GM18868 (cell line): ENCODE data around the gene PLXNA4.
"Not testable (repeated sequence)": the region's sequence is repeated elsewhere in the genome, so short reads cannot be mapped to it uniquely, and the experiment has no call there.

Source experiments
- ATAC-seq: cut with Tn5 transposase; IDR thresholded peaks from one replicate; pipeline ENCODE4 v1.9.1; 2021; ENCODE audit warnings: mild to moderate bottlenecking, moderate library complexity; ENCODE audit not compliant: unreplicated experiment

Gene PLXNA4

DNA sequence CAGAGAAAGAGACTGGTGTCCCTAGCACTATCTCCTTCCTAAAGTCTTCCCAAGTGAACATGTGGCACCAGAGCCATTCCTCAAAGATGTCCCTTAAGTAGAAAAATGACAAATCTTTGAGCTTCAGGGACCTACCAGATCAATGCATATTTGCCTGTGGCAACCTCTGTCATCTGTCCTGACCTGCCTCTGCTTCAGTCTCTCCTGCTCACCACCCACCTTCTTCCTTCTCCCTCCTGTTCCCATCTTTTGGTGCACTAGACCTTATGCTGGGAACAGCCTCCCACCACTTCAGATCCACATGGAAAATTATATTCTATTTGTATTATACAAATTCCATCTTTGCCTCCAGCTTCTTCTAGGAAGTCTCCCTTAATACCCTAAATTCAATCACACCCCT, 386.4 kb downstream of the PLXNA4 start:
- ATAC-seq = no peak

DNA sequence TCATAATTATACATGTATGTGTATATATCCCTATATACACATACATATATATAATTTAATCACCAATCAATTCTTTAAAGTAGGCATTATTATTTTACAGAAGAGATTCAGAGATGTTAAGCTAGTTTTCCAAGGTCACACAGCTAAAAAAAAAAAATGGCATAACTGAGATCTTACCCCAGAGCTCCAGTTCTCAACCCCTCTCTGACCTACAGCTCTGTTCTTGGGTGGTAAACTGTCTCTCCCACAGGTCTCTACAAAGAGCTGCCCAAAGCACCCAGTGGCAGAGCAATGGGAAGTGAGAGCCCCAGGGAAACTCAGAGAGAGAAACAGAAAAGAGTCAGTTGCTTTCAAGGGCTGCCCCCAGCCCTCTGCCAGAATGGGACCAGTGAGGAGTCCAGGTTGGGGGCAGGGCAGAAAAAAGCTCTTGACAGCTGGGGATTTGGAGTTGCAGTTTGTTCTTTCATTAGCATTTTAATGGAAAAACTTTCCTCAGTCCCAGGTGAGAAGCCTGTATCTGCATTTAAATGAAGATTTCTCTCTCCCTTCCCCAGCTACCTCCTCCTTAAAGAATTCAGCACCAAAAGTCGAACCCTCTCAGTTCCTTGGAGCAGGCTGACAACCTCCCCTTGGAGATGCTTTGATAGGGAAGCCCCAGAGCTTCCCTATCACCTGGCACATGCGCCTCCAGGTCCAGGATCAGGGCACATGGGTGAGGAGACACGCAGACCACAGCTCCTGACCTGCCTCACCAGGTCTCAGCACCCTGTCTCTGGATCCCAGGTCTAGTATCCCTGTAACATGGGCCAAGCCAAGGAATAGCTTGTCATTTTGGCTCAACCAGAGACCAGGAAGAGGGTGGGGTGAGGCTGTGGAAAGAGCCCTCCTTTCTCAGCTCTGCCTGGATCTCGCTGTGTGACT, 388.1 kb downstream of the PLXNA4 start:
- no peak for ATAC-seq

DNA sequence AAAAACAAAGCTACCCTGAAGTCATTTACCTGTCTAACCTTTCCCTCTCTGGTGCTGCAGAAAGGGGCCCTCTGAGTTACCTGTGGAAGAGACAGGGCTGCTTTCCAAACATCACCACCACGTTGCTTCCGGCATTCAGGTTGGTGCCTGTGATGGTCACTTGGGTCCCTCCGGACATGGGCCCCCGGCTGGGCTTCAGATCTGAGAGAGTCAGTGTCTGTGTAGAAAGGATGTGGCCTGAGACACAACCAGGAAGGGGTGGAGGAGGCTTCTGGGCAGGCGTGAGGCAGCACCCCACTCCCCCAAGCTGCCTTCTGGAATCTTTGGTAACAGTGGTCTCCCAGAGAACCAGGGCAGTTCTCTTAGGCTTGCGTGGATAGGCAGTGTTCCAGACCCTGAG, 388.9 kb downstream of the PLXNA4 start:
- no peak for ATAC-seq

GRCh38 chr7:132185150-132185549, 391.1 kb downstream of the PLXNA4 start:
- no peak for ATAC-seq

DNA sequence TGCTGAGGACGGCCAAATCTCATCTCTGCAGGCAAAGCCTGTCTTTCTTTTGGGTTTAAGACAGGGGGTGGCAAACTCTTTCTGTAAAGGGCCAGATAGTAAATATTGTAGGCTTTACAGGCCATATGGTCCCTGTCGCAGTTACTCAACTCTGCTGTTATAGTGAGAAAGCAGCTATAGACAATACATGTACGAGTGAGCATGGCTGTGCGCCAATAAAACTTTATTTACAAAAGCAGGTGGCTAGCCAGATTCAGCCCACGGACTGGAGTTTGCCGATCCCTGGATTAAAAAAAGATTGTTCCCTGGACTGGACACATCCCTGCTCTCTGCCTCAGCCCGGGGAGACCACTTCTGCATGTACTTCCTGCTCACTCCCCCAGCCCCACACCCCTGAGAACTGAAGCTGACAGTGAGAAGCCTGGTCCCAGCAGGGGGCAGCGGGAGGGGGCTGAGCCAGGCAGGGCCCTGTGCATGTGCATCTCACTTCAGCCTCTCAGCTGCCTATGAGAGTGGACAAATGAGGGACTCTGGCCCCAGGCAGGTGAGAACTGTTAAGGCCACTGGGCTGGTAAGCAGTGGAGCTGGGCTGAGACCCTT, 392.4 kb downstream of the PLXNA4 start:
- no peak for ATAC-seq

DNA sequence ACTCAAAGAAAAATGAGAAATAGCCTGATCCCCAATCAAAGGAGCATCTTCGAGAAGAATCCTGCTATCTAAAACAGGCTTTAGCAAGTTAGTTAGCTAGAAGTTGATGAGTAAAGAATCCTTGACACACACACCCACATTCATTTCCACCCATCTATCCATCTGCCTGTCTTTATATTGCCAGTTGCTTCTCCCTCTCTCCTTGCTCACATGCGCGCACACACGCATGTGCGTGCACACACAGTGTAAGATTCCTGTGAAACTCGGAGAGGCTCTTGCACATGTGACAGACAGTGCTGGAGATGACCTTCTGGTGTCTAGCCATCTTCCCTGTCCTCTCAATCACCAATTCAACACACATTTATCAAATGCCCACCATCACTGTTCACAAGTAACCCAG, 393.3 kb downstream of the PLXNA4 start:
- ATAC-seq = no peak

DNA sequence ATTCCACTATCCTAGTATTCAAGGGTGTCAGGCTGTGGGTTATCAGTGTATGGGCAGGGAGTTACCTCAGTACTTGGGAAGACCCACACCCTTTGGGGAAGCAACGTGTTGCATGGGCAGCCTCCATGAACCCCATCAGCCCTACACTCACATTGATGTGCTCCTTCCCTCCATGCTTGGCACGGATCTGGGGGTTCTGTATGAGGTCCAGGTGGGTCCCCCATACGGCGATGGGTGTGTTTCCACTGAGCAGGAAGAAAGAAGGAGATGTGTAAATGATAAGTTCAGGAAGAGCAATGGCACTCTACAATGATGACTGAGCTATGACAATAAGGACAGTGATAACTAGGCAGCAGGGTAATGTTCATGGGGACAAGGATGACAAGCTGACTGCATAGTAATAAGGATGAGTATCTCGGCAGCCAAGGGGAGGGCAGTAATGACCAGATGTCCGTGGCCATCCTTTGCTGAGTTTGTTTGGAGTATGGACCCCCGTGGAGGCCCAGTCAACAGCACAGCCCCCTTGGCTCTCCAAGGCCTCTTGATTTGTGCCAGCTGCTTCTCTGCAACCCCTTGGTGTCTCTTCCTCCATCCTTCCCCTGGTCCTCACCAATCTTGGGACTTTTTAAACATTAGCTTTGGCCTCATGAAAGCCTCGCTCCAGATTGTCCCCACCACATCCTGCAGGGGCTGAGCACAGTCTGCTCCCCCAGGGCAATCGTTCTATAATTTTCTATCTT, 394.2 kb downstream of the PLXNA4 start:
- no peak for ATAC-seq

DNA sequence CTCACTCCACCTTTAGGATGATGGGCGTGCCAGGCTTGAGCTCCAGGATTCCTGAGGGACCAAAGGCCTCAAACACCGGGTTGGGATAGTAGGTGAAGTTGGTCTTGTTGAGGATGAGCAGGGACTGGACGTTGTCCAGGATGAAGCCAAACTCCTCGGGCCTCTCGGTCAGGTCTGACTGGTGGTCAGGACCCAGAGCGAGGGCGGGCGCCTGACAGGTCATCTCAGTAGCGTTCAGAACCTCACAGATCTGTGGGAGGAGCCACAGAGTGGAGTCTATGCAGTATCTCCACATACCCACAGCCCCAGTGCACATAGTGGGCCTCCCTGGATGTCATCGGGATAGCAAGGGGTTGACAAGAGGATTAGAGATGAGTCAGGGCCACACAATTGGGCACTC, 394.9 kb downstream of the PLXNA4 start:
- ATAC-seq = no peak

- ATAC-seq = no peak
These were observed 395.8 kb downstream of the PLXNA4 start for GRCh38 chr7:132180481-132180880.

- ATAC-seq = no peak
These were observed 396.6 kb downstream of the PLXNA4 start for GRCh38 chr7:132179681-132180080.

GRCh38 chr7:132179080-132179430, 397.2 kb downstream of the PLXNA4 start:
- no peak for ATAC-seq

DNA sequence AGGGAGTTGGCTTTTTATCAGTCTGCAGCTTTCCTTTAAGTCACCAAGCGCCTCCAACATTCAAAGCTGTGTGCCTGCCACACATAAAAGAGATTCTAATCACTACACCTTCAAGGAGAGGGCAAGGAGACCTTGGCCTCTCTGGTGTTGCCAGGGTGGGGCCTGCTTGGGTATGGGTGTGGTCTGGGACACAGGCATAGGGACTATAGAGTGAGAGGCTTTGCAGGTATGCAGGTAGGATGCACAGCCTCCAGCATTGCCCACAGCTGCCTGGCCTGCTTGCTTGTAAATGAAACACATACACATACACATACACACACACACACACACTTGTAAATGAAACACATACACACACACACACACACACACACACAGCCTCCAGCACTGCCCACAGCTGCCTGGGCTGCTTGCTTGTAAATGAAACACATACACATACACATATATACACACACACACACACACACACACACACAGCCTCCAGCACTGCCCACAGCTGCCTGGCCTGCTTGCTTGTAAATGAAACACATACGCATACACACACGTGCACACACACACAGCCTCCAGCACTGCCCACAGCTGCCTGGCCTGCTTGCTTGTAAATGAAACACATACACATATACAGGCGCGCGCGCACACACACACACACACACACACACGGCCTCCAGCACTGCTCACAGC, 397.7 kb downstream of the PLXNA4 start:
- ATAC-seq = not testable (repeated sequence)

DNA sequence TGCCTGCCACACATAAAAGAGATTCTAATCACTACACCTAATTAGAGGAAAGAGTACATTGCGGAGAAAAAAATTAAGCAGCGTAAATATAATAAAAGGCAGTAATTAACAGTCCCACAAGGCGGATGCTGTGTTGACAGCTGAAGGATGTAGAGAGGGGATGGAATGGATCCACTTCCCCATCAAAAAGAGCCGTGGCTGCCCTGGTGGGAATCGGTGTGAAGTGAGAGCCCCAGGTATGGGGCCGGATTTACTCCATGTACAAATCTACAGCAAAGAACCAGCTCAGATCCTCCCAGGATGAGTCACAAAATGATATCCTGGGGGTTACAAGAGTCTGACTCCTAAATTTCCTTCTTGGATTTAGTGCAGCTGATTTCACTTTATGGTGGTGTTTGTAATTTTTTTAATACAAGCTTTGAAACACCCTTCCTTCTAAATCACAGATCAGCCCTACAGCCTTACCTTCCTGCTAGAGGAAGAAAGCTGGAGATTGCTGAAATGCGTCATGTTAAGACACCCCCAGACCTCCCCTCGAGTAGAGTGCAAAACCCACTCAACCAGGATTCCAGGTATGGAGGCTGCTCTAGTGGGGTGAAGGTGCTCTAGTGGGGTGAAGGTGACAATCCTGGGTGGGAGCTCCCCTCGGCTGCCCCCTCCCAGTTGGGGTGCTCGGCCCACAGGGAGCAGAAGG, 398.4 kb downstream of the PLXNA4 start:
- no peak for ATAC-seq

GRCh38 chr7:132176719-132177118, 399.6 kb downstream of the PLXNA4 start:
- ATAC-seq = no peak

DNA sequence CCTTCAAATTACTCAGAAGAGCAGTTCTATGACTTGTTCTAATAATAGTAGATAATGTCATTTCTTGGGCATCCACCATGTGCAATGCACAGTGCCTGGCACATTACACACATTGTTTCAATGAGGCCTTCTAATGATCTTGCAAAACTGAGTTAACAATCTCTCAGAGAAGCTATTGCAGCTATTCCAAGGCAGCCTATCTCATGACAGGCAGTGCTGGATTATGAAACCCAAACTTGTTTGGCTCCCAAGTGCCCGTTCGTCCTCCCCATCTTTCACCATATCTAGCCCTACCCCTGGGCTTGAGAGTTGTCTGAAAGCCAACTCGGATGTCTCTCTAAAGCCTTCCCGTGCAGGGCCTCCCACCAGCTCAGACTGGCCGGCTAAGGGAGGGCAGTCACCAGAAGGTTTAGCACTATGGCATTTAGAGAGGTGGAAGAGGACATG, 405.1 kb downstream of the PLXNA4 start:
- ATAC-seq = no peak

- no peak for ATAC-seq
These were observed 406.5 kb downstream of the PLXNA4 start for GRCh38 chr7:132169730-132170129.

GRCh38 chr7:132168239-132168638, 408.0 kb downstream of the PLXNA4 start:
- no peak for ATAC-seq

- not testable (repeated sequence) for ATAC-seq
These were observed 410.6 kb downstream of the PLXNA4 start for GRCh38 chr7:132165695-132166094.

DNA sequence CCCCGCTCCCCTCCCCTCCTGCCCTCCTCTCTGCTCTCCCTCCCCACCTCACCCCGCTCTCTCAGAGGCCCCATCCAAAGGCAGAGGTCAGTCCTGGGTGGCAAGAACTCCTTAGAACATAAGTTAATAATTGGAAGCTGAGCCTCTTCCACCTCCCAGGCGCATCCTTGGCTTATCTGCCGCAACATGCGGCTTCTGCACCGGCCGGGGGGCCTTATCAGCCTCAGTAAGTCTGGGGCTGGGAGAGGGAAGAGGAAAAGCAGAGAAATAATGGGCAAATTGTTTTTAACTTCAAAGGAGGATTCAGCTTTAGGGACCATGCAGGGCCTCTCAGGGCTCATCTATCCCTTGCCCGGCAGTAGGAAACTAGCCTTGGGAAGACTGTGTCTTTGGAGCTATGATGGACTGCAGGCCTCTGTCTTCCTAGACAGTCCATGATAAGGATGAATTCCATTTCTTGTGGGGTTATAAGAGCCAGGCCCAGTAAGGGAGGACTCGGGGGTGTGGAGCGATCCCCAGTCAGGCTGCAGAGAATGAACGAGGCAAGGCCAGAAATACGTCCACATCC, 411.6 kb downstream of the PLXNA4 start:
- ATAC-seq = no peak

- ATAC-seq = no peak
These were observed 413.6 kb downstream of the PLXNA4 start for GRCh38 chr7:132162556-132163144.
